ENCODE results near the gene TTC23L. TPM values are rescaled to one million over a fixed set of nuclear protein-coding genes. Genes with fewer than 3 reads are reported as not detected.

The TTC23L gene
- total and polyA plus RNA-seq, 12 donors, result 0.12 to 0.66 TPM; not detected in 10

GRCh38 chr5:34868791-34869190 is 29.8 kb downstream of the TTC23L start:
- H3K36me3 ChIP-seq, result no peaks in the 10 kb centered on the region
- no peaks in the 10 kb centered on the region for H3K9me3 ChIP-seq
- peaks cover 0 to 2% (median 0%) of the 10 kb centered on the region in 9 donors for H3K4me1 ChIP-seq
- WGBS, 2 donors, result 98 to 100% methylated on average over 1 of the region's 1 CpG
- H3K27ac ChIP-seq, result no peak overlapping the region
- ATAC-seq (no peak), DNase-seq (no peak)
- TF ChIP-seq, protein P1, sequence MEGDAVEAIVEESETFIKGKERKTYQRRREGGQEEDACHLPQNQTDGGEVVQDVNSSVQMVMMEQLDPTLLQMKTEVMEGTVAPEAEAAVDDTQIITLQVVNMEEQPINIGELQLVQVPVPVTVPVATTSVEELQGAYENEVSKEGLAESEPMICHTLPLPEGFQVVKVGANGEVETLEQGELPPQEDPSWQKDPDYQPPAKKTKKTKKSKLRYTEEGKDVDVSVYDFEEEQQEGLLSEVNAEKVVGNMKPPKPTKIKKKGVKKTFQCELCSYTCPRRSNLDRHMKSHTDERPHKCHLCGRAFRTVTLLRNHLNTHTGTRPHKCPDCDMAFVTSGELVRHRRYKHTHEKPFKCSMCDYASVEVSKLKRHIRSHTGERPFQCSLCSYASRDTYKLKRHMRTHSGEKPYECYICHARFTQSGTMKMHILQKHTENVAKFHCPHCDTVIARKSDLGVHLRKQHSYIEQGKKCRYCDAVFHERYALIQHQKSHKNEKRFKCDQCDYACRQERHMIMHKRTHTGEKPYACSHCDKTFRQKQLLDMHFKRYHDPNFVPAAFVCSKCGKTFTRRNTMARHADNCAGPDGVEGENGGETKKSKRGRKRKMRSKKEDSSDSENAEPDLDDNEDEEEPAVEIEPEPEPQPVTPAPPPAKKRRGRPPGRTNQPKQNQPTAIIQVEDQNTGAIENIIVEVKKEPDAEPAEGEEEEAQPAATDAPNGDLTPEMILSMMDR (IDR thresholded peaks at IDR 0.05), result no peak
- intact Hi-C loops (cut with DNase I), result no loop called here
- H3K4me3 ChIP-seq, result no peak overlapping the region
- H3K27me3 ChIP-seq, result no peaks in the 10 kb centered on the region

DNA sequence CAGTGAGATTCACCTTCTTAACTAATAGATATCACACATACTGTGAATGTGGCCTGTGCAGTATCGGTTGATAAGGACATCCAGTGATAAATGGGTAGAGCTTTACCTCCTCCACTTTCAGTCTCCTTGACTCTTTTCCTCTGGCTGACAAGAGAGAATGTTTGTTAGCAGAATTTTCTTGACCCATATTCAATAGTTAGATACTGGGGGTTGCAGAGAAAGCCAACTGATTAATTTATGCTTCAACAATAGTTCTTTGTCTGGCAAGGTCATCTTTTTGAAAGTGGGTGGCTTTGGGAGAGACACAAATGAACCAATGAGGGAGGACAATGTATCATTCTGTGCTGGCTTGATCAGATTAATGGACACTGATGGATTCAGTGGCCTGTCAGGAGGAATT is 30.3 kb downstream of the TTC23L start:
- 73 to 78% methylated on average over 1 of the region's 1 CpG for WGBS, 2 donors
- H3K27ac ChIP-seq, result no peak overlapping the region
- no peaks in the 10 kb centered on the region for H3K36me3 ChIP-seq
- TF ChIP-seq, protein P1 (IDR thresholded peaks at IDR 0.05), result no peak
- no peaks in the 10 kb centered on the region for H3K4me1 ChIP-seq
- no peak overlapping the region for H3K4me3 ChIP-seq
- DNase-seq, result no peak
- intact Hi-C loops (cut with DNase I), result no loop called here
- no peaks in the 10 kb centered on the region for H3K27me3 ChIP-seq
- ATAC-seq, result no peak
- H3K9me3 ChIP-seq, result no peaks in the 10 kb centered on the region

DNA sequence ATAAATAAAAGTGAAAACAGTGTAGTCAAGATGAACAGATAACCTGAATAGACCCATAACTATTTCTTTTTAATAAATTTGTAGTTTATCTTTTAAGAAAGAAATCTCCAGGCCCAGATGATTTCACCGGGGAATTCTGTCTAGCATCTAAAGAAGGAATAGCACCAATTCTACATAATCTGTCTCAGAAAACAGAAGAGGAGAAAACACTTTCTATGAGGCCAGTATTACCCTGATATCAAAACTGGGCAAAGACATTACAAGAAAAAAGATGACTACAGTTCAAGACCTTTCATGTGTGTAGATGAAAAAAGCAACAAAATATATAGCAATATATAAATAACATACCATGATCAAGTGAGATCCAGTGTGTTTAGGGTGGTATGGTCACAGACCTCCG is 31.4 kb downstream of the TTC23L start:
- H3K9me3 ChIP-seq, result peaks cover 0 to 6% (median 1%) of the 10 kb centered on the region in 11 donors
- H3K4me3 ChIP-seq, result no peak overlapping the region
- no peak overlapping the region for H3K27ac ChIP-seq
- H3K36me3 ChIP-seq, result no peaks in the 10 kb centered on the region
- DNase-seq (no peak), ATAC-seq (no peak)
- TF ChIP-seq, protein P1 (IDR thresholded peaks at IDR 0.05), result no peak
- intact Hi-C loops (cut with DNase I), result no loop called here
- no peaks in the 10 kb centered on the region for H3K4me1 ChIP-seq
- no peaks in the 10 kb centered on the region for H3K27me3 ChIP-seq
- 94 to 95% methylated on average over 2 of the region's 2 CpGs for WGBS, 2 donors

DNA sequence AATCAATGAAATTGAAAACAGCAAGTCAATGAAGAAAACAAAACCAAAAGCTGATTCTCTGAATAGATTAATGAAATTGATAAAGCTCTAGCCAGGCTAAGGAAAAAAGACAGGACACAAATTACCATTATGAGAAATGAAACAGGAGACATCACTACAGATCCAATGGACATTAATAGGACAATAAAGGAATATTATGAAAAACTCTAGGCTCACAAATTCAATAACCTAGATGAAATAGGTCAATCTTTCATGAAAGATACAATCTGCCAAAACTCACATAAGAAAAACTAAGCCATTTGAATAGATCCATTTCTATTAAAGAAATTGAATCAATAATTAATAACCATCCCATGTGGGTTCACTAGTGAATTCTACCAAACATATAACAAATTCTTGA is 37.3 kb downstream of the TTC23L start:
- Histone ChIP-seq H3K4me3 (no peak overlapping the region), H3K27me3 (no peaks in the 10 kb centered on the region), H3K9me3 (peaks cover 0 to 37% (median 17%) of the 10 kb centered on the region in 11 donors), H3K27ac (no peak overlapping the region), H3K4me1 (no peaks in the 10 kb centered on the region), H3K36me3 (no peaks in the 10 kb centered on the region)
- ATAC-seq, result no peak
- intact Hi-C loops (cut with DNase I), result no loop called here
- DNase-seq, result no peak
- TF ChIP-seq, protein P1 (IDR thresholded peaks at IDR 0.05), result no peak

DNA sequence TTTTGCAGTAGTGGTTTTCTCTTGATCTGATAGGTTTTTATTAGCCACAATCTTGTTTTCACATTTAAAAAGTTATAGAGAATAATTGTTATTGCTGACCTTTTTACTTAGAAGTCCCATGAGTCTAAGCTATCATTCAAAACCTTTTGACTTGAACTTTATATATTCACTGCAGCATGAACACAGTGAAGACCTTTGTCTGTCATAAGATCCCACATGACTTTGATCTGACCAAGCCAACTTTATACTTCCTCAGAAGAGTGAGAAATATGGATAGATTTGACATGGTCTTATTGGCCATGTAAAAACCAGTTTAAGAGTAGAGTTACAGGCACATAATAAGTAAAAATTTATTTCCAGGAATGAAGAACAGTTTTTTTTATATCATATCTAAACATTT is 42.3 kb downstream of the TTC23L start:
- DNase-seq (no peak), ATAC-seq (no peak)
- H3K27ac ChIP-seq, result no peak overlapping the region
- no peaks in the 10 kb centered on the region for H3K27me3 ChIP-seq
- no peak overlapping the region for H3K4me3 ChIP-seq
- H3K9me3 ChIP-seq, result peaks cover 0 to 28% (median 8%) of the 10 kb centered on the region in 11 donors
- intact Hi-C loops (cut with DNase I), result no loop called here
- TF ChIP-seq, protein P1 (IDR thresholded peaks at IDR 0.05), result no peak
- no peaks in the 10 kb centered on the region for H3K4me1 ChIP-seq
- no peaks in the 10 kb centered on the region for H3K36me3 ChIP-seq

Data from heart right ventricle (tissue), 16 donors.